ENCODE data around the gene UBXN4. TPM values are rescaled to one million over a fixed set of nuclear protein-coding genes. Genes with fewer than 3 reads are reported as not detected.

UBXN4 gene
- total and polyA plus RNA-seq, 12 donors: 29.3 to 77.8 (median 63.1) TPM

DNA sequence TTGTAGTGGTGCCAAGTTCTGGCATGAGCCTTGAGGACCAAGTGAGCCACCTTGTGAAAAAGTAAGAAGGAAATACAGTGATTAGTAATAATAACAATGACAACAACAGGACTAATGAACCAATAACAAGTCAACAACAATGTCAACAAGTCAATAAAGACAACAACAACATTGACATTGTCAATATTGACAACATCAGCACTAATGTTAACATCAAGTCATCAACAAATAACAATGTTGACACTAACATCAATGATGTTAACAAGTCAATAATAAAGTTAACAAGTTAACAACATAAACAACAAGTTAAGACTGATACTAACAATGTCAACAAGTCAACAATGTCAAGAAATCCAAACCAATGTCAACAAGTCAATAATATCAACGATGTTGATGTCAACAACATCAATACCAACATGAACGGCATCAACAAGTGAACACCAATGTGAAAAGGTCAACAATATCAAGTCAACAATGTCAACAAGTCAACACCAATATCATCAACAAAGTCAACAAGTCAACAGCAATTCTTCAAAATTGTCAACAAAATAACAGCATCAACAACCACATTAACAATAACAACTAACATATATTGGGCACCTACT is 71.4 kb downstream of the UBXN4 start:
- WGBS, 2 donors: 77 to 80% methylated on average over 2 of the region's 2 CpGs
- intact Hi-C loops (cut with DNase I): no loop called here

GRCh38 chr2:135815269-135815668 is 73.6 kb downstream of the UBXN4 start:
- intact Hi-C loops (cut with DNase I): no loop called here
- Histone ChIP-seq H3K4me1 (no peaks in the 10 kb centered on the region), H3K36me3 (no peaks in the 10 kb centered on the region), H3K4me3 (no peak overlapping the region), H3K9me3 (peaks cover 0 to 4% (median 0%) of the 10 kb centered on the region in 11 donors), H3K27ac (no peak overlapping the region), H3K27me3 (peaks cover 0 to 1% (median 0%) of the 10 kb centered on the region in 7 donors)
- 78 to 82% methylated on average over 3 of the region's 3 CpGs for WGBS, 2 donors
- TF ChIP-seq, protein P1, sequence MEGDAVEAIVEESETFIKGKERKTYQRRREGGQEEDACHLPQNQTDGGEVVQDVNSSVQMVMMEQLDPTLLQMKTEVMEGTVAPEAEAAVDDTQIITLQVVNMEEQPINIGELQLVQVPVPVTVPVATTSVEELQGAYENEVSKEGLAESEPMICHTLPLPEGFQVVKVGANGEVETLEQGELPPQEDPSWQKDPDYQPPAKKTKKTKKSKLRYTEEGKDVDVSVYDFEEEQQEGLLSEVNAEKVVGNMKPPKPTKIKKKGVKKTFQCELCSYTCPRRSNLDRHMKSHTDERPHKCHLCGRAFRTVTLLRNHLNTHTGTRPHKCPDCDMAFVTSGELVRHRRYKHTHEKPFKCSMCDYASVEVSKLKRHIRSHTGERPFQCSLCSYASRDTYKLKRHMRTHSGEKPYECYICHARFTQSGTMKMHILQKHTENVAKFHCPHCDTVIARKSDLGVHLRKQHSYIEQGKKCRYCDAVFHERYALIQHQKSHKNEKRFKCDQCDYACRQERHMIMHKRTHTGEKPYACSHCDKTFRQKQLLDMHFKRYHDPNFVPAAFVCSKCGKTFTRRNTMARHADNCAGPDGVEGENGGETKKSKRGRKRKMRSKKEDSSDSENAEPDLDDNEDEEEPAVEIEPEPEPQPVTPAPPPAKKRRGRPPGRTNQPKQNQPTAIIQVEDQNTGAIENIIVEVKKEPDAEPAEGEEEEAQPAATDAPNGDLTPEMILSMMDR (IDR thresholded peaks at IDR 0.05): no peak
- no peak for DNase-seq
- ATAC-seq: no peak

More for the DNA sequence above, 71.4 kb downstream of the UBXN4 start:
- H3K9me3 ChIP-seq: peaks cover 0 to 4% (median 0%) of the 10 kb centered on the region in 11 donors
- H3K36me3 ChIP-seq: no peaks in the 10 kb centered on the region
- H3K4me3 ChIP-seq: no peak overlapping the region
- DNase-seq: no peak
- no peak for ATAC-seq
- TF ChIP-seq, protein P1 (IDR thresholded peaks at IDR 0.05): no peak
- H3K27ac ChIP-seq: no peak overlapping the region
- no peaks in the 10 kb centered on the region for H3K27me3 ChIP-seq
- H3K4me1 ChIP-seq: no peaks in the 10 kb centered on the region

GRCh38 chr2:135817466-135817865 is 75.8 kb downstream of the UBXN4 start:
- intact Hi-C loops (cut with DNase I): no loop called here
- TF ChIP-seq, protein P1 (IDR thresholded peaks at IDR 0.05): no peak

GRCh38 chr2:135817951-135818350 is 76.3 kb downstream of the UBXN4 start:
- ATAC-seq (no peak), DNase-seq (no peak)
- H3K4me3 ChIP-seq: no peak overlapping the region
- H3K27ac ChIP-seq: no peak overlapping the region
- no peaks in the 10 kb centered on the region for H3K36me3 ChIP-seq
- 58 to 63% methylated on average over 4 of the region's 4 CpGs for WGBS, 2 donors
- H3K27me3 ChIP-seq: peaks cover 0 to 5% (median 0%) of the 10 kb centered on the region in 7 donors
- peaks cover 0 to 14% (median 0%) of the 10 kb centered on the region in 11 donors for H3K9me3 ChIP-seq
- TF ChIP-seq, protein P1 (IDR thresholded peaks at IDR 0.05): no peak
- intact Hi-C loops (cut with DNase I): no loop called here
- H3K4me1 ChIP-seq: no peaks in the 10 kb centered on the region

More at GRCh38 chr2:135817466-135817865, 75.8 kb downstream of the UBXN4 start:
- Histone ChIP-seq H3K27ac (no peak overlapping the region), H3K36me3 (no peaks in the 10 kb centered on the region), H3K9me3 (peaks cover 0 to 9% (median 0%) of the 10 kb centered on the region in 11 donors), H3K4me1 (no peaks in the 10 kb centered on the region), H3K27me3 (peaks cover 0 to 5% (median 0%) of the 10 kb centered on the region in 7 donors), H3K4me3 (no peak overlapping the region)
- no peak for DNase-seq
- ATAC-seq: peak in 1 of 8 donors; percentile 38
- 86 to 87% methylated on average over 18 of the region's 18 CpGs for WGBS, 2 donors
